Measurements from ENCODE around the gene PRKCA.

PRKCA gene

GRCh38 chr17:66493283-66494019, 191.0 kb downstream of the PRKCA start:
- DNase-seq: no peak

DNA sequence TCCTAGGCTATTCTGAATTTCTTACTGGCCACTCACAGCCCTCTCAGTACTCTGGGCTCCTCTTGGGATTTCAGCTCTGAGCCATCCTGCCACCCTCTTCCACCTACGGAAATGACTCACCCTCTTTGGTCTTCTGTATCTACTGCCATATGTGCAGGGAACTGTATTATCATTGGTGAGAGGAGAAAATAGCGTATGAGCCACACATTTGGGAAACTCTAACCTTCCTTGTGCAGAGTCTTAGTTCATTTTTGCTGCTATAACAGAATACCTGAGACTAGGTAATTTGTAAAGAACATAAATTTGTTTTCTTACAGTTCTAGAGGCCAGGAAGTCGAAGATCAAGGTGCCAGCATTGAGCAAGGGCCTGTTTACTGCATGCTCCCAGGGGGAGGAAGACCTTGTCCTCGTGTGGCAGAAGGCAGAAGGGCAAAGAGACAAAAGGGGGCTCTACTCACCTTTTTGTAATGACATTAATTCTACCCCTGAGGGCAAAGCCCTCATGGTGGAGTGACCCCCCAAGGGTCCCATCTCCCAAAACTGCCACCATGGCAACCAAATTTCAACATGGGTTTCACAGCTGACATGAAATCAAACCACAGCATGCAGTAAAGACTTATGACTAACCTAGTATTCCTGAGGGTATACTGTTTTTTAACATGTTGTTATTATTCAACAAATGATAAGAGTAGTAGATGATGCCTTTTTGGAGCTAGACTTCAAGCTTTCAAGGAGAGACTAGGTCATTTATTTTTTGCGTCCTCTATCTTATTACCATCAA, 191.8 kb downstream of the PRKCA start:
- no peak for DNase-seq

DNA sequence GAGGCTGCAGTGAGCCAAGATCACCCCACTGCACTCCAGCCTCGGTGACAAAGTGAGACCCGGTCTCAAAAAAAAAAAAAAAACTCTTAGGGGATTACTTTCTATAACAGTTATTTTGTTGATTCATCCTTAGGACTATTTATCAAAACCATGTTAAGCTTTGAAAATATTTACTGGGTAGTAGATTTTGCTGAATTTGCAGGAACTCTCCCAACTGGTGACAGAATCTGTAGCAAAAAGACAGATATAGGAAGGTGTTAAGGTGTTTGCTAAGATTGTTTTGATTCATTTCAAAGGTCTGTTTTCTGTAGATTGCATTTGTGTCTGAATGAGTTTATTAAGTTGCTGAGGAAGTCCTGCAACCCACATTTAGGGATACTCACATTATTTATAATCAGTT, 192.6 kb downstream of the PRKCA start:
- DNase-seq: no peak

- DNase-seq: no peak
These were observed 193.9 kb downstream of the PRKCA start for GRCh38 chr17:66496306-66496705.

- DNase-seq: no peak
These were observed 196.2 kb downstream of the PRKCA start for GRCh38 chr17:66498580-66498979.

- no peak for DNase-seq
These were observed 204.2 kb downstream of the PRKCA start for GRCh38 chr17:66506641-66507040.

DNA sequence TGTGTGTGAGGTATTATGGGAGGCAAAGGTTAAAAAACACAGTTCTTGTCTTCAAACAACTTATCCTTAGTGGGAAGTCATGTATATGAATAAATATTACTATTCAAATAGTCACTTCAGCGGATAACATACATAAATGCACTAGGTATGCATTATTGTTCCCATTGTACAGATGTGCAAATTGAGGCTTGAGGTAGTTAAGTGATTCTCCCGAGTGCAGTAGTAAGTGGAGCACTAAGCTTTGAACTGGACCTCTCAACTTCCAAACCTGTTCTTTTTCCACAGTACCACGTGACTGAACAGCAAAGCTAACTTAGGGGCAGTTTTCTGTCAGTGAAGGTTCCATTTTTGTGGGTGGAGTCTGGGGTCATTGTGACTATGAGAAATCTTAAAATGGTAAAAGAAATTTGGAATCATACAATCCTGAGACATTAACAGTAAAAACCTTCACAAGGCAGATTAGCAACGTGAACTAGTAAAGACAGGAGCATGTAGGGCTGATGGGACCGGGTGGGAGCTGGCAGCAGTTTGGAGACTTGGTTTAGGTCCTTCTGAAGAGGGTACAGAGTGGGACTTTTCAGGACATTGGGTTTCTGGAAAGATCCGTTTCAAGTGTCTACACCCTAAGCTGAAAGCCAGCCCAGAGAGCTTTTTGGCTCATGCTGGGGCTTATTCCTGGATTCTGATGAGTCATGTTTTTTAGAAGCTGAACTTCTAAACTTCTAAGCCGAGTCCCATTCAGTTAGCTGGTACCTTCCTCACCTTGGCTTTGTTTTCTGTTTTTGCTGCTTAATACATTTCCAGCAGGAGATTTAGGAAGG, 204.9 kb downstream of the PRKCA start:
- no peak for DNase-seq

- no peak for DNase-seq
These were observed 205.8 kb downstream of the PRKCA start for GRCh38 chr17:66507982-66508760.

DNA sequence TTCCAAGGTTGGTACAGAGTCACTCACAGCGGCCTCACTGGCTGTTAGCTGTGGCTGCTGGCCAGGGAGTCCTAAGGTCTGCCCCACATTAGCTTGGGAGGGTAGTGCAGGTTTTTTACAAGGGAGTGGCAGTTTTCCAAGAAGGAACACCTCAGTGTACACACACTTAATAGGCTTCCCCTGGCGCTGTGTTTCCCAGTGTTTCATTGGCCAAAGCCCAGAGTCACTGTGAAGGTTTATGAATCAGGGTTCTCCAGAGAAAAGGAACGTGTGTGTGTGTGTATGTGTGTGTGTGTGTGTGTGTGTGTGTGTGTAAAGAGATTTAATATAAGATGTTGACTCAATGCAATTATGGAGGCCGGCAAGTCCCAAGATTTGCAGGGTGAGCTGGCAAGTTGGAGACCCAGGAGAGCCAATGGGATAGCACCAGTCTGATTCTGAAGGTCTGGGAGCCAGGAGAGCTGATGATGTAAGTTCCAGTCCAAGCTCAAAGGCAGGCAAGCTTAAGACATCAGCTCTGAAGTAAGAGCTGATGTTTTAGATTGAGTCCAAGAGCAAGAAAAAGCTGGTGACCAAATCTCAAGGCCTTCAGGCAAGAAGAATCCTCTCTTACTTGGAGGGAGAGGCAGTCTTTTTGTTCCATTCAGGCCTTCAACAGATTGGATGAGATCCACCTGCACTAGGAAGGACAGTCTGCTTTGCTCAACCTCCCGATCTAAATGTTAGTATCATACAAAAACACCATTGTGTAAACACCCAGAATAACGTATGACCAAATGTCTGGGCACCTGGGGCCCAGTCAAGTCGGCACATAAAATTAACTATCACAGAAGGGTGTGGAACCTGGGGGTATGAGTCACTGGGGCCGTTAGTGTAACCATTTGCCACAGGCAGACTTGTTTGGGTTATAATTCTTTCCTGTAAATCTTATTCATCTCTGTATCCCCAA, 206.8 kb downstream of the PRKCA start:
- DNase-seq: no peak

- DNase-seq: no peak
These were observed 207.5 kb downstream of the PRKCA start for GRCh38 chr17:66509926-66510325.

GRCh38 chr17:66511135-66511534, 208.7 kb downstream of the PRKCA start:
- no peak for DNase-seq

DNA sequence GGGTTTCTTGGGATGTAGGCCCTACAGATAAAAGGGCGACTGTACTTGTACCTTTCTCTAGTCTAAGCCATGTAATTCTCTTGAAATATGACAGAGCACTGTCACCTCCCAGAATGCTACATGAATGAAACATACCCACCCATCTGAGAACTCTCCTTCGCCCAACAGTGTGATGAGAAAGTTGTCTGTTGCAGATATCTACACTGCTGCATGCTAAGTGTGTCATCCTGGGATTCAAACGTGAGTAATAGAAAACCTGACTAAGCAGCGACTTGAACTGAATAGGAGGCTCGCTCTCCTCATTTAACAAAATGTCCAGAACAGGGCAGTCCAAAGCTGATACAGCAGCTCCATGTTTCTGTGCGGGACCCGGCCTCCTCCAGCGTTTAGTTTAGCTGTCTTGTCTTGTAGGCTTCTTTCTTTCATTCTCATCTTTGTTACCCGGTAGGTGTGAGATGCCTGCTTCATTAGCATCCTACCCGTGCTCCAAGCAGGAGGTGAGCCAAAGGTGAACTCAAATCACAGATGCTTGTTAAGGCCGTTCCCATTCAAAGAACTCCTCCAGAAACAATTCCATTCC, 211.9 kb downstream of the PRKCA start:
- DNase-seq: no peak

DNA sequence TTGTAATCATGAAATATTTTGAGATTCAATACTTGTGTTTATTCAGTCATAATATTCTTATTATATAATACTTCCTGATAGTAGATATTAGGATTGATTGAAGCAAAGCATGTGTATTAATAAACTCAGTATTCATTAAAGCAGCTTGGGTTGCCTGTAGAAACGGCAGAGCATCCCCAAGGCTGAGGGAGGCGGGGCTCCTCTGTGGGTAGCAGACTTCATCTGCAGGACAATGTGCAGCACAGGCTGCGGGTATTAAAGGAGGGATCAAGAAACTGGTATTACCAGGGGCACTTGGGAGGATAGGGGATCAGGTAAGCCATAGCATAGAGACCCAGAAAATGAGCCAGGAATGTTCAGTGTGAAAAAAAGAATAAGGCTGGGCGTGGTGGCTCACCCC, 213.6 kb downstream of the PRKCA start:
- no peak for DNase-seq

GRCh38 chr17:66517336-66518009, 215.1 kb downstream of the PRKCA start:
- DNase-seq: no peak

GRCh38 chr17:66518108-66518507, 215.7 kb downstream of the PRKCA start:
- no peak for DNase-seq

DNA sequence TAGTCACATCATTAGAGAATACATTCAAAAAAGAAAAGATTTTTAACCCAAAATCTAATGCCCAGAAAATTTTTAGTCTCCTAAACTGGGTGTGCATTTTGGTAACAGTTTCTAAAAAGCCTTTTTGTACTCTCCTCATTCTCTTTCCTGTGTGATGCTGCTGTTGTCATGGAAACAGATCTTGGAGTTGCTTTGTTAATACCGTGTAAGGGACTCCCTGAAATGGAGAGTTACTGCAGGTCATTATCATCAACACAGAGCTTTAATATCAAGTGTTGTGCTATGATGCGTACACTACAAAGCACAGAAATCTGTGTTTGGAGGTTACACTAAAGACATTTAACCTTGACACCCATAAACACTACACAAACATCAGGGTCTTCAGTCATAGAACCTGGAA, 216.3 kb downstream of the PRKCA start:
- DNase-seq: no peak

GRCh38 chr17:66519154-66519553, 216.7 kb downstream of the PRKCA start:
- DNase-seq: no peak

DNA sequence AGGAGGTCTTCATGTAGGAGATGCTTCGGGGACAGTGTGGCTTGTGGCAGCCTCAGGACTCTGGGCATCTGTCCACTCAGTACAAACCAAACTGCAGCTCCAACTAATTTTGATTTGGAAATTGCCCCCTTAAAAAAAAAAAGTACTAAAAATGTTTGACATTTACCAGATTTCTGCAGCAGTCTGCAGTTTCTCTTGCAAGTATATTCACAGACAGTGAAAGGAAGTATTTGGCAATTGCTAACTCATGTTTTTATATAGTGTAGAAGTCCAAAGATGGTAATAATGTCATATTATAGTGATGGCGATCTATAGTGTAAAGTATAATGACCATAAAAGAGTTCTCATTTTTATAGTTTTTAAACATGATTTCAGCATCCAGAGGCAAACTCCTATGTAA, 218.6 kb downstream of the PRKCA start:
- DNase-seq: no peak

- no peak for DNase-seq
These were observed 220.3 kb downstream of the PRKCA start for GRCh38 chr17:66522591-66523272.
